GM18498 (cell line): ENCODE results near the gene ASMT.
"Not testable (repeated sequence)": the region's sequence is repeated elsewhere in the genome, so short reads cannot be mapped to it uniquely, and the experiment has no call there.

Experiments used
- ATAC-seq: cut with Tn5 transposase; IDR thresholded peaks from one replicate; pipeline ENCODE4 v1.9.1; 2021; ENCODE audit warnings: mild to moderate bottlenecking, moderate library complexity; ENCODE audit not compliant: unreplicated experiment

The ASMT gene

DNA sequence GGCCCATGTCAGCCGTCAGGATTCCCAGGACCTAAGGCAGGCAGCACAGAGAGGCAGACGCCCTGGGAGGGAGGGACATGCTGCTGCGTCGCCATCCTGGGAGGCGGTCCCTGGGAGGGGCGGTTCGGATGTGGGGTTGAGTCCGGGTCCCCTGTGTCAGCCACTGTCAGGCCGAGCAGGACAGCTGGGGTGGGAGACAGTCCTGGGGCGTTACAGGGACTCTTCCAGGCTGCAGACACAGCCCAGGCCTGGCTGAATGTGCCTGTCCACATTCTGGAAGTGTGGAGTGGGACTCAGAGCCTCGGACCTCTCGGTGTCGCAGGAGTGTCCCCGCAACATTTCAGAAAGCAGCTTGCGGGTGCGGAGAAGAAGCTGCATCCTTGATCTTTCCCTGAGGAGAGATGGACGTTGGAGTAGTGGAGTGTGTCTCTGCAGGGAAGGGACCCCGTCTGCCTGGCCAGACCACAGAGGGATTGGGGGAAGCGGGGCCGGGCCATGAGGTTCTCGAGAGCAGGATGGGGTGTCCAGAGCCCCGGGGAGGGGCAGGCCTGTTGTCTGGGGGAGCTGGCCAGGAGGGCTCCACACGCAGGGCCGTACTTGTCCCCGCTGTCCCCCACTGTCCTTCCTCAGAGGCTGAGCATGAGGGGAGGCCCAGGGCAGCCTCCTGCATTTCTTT, 17.4 kb upstream of the ASMT start:
- ATAC-seq: no peak

DNA sequence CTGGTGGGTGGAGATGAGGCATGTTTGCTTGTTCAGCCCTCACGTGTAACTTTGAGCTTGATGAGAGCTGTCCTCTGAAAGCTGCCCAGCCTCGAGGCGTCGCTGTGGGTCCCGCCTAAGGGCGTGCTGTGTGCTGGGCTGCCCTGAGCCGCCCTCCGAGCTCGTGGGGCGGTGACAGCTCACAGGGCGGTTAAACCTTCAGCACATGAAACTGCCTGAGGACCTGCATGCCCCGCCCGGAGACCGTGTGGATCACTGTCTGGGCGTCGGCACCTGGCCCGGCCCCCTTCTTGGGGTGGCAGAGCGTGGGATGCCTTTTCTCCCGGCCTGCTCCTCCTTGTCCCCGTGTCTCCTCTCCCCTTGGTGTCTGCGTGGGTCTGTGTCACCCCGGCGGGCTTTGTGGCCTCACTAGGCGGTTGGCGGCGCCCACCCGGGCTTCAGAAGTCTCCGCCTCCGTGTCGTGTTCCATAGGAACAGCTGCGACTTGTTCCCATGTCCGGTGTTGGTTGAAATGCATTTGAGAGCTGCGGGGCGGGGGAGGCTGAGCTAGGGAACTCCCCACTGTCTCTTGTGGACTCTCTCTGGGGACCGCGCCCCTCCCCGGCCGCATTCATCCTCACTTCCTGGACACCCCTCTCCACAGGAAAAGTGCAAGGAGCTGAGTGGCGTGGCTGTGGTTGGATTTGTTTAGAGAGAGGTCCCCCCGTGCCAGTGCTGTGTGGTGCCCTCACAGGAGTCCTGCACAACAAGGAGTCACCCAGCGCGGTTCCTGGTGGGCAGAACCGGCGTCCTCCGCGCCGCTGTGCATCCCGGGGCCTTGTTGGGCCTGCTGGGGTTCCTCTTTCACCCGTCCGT, 16.6 kb upstream of the ASMT start:
- no peak for ATAC-seq

GRCh38 chrX:1598876-1599790, 15.7 kb upstream of the ASMT start:
- no peak for ATAC-seq

- no peak for ATAC-seq
Observed at GRCh38 chrX:1599791-1600405, 15.0 kb upstream of the ASMT start.

GRCh38 chrX:1600406-1601050, 14.3 kb upstream of the ASMT start:
- ATAC-seq: no peak

DNA sequence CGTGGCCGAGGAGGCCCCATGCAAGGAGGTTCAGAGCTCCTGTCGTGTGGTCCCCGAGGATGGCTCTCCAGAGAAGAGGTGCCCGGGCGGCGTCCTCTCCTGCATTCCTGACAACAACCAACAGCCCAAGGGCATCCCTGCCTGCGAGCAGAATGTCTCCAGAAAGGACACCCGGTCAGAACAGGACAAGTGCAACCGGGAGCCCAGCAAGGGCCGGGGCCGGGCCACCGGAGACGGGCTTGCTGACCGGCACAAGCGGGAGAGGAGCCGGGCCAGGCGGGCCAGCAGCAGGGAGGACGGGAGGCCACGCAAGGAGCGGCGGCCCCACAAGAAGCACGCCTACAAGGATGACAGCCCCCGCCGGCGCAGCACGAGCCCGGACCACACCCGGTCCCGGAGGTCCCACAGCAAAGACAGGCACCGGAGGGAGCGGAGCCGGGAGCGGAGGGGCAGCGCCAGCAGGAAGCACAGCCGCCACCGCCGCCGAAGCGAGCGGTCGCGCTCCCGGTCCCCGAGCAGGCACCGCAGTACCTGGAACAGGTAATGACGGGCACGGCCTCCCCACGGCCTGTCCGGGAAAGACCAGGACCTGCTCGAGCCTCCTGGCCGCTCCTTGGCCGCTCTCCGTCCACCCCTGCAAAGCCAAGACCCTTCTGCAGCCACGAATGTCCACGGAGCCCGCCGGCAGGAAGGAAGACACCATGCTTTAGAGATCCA, 13.7 kb upstream of the ASMT start:
- ATAC-seq: no peak

DNA sequence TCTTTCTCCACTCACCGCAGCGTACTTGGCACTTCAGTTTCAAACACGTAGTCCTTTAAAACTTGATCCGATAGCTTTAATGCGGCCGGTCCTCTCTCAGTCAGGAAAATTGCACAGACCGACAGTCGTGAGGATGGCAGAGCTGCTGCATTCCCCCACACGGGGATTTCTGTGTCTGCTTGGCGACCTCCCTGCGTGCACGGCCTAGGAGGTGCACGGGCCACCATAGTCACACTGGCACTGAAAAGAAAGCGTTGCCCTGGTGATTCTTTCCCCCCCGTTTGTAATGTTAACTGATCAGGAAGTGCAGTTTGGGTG, 13.1 kb upstream of the ASMT start:
- ATAC-seq: no peak

DNA sequence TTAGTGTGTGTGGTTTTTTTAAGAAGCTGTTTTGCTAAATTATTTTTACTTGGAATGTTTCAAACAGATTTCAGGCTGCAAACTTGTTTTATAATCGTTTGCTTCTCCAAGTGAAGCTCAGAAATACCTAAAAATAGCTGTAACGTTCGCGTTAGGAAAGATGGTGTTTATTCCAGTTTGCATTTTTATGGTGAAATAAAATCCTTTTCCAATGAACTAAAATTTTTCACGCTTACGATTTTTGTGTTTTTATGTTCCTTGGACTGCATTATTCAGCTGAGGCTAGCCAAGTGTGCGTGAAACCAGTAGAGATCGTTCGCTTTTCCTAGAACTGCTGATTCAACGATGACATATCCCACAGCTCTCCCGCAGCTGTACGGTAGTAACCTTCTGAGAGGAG, 12.6 kb upstream of the ASMT start:
- ATAC-seq: no peak

DNA sequence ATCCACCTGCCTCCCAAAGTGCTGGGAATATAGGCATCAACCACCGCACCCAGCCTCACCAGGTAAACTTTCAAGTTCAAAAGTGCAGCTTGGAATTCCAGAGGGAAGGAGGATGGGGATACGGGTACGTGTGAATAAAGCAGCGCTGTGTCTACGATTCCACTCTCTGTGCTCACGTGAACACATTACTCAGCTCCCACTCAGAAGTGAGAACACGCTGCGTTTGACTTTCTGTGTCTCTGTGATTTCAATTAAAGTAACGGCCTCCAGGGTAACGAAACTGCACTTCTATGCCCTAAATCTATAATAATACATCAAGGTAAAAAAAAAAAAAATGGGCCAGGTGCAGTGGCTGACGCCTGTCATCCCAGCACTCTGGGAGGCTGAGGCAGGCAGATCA, 8.4 kb upstream of the ASMT start:
- no peak for ATAC-seq

DNA sequence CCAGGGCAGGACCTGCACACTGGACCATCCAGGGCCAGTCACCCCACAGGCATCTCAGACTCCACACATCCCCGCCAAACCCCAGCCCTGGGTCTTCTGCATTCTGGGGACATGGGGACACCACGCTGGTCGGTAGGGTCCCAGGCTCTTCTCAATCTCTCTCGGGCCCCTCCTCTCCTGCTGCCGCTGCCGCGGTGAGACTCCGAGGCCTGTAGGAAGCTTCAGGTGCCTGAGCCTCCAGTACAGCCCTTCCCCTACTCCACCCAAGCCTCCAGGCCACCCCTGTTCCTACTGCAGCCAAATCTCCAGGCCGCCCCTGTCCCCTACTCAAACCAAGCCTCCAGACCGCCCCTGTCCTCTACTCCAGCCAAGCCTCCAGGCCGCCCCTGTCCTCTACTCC, 5.5 kb upstream of the ASMT start:
- ATAC-seq: no peak

DNA sequence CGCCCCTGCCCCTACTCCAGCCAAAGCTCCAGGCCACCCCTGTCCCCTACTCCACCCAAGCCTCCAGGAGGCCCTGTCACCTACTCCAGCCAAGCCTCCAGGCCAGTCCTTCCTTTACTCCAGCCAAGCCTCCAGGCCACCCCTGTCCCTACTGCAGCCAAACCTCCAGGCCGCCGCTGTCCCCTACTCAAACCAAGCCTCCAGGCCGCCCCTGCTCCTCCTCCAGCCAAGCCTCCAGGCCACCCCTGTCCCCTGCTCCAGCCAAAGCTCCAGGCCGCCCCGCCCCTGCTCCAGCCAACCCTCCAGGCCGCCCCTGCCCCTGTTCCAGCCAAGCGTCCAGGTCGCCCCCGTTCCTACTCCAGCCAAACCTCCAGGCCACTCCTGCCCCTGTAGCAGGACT, 5.1 kb upstream of the ASMT start:
- ATAC-seq: no peak

- no peak for ATAC-seq
Observed at GRCh38 chrX:1610166-1610565, 4.7 kb upstream of the ASMT start.

- no peak for ATAC-seq
Observed at GRCh38 chrX:1610736-1611135, 4.1 kb upstream of the ASMT start.

- ATAC-seq: no peak
Observed at GRCh38 chrX:1612641-1613286, 2.1 kb upstream of the ASMT start.

DNA sequence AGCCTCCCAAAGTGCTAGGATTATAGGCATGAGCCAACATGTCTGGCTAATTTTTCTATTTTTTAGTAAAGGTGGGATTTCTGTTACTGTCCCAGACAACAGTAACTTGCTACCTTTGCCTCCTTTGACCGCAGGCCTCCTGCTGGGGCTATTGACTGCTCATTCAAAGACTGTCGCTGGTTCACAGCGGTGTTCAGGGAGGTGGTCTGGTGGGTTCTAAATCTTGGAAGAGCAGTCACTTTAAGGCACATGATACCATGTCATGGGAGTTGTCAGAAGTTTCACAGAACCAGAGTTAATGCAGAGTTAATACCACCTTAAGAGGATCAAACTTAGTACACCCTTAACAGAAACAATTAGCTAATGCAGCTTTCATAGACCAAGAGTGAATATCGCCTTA, 3.8 kb downstream of the ASMT start:
- ATAC-seq: no peak

DNA sequence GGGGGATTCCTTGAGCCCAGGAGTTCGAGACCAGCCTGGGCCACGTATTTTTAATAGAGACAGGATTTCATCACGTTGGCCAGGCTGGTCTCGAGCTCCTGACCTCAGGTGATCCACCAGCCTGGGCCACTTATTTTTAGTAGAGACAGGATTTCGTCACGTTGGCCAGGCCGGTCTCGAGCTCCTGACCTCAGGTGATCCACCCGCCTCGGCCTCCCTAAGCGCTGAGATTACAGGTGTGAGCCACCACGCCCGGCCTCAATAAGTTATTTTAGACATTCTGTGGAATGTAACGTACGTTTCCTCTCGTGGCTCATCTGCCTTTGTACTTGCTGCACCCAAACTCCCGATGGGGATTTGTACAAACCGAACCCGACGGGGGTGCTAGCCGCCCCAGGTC, 8.8 kb downstream of the ASMT start:
- ATAC-seq: no peak

DNA sequence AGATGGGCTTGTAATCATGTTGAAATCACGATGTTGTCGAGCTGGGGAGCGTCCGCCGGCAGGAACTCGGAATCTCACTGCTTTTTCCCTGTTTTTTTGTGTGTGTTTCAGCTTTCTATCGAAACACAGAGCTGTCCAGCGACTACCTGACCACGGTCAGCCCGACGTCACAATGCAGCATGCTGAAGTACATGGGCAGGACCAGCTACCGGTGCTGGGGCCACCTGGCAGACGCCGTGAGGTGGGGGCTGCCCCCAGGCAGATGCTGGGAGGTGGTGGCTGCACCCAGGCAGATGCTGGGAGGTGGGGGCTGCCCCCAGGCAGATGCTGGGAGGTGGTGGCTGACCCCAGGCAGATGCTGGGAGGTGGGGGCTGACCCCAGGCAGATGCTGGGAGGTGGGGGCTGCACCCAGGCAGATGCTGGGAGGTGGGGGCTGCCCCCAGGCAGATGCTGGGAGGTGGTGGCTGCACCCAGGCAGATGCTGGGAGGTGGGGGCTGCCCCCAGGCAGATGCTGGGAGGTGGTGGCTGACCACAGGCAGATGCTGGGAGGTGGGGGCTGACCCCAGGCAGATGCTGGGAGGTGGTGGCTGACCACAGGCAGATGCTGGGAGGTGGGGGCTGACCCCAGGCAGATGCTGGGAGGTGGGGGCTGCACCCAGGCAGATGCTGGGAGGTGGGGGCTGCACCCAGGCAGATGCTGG, 9.4 kb downstream of the ASMT start:
- not testable (repeated sequence) for ATAC-seq

- not testable (repeated sequence) for ATAC-seq
Observed at GRCh38 chrX:1624861-1625215, 10.0 kb downstream of the ASMT start.

GRCh38 chrX:1629244-1629643, 14.4 kb downstream of the ASMT start:
- no peak for ATAC-seq
